ENCODE results near the gene DCAF17. TPM values are rescaled to one million over a fixed set of nuclear protein-coding genes. Genes with fewer than 3 reads are reported as not detected.

DCAF17 gene
- total RNA-seq, 3 donors from 2014 or later (not counting 1 experiment from before 2014, with no cell fraction given), result 20.0 to 33.8 (median 30.7) TPM

- DNase-seq (no peak), ATAC-seq (no peak)
- Histone ChIP-seq H3K9me3 (ENCODE audit: control insufficient read depth, insufficient read depth, low read length) (no peaks in the 10 kb centered on the region), H3K36me3 (ENCODE audit: control insufficient read depth, insufficient read depth, low read length) (no peaks in the 10 kb centered on the region), H3K4me3 (ENCODE audit: low read length) (no peak overlapping the region), H3K27ac (ENCODE audit: low read length) (no peak overlapping the region), H3K4me1 (ENCODE audit: control insufficient read depth, insufficient read depth, low read length) (peaks cover 13% of the 10 kb centered on the region), H3K27me3 (ENCODE audit: control insufficient read depth, insufficient read depth, low read length) (no peaks in the 10 kb centered on the region)
- Mint-ChIP-seq H3K27me3 (ENCODE audit: low read depth in 2 of 2) (no peaks in the 10 kb centered on the region), H3K4me3 (no peak overlapping the region), H3K9me3 (peaks cover 5 to 6% of the 10 kb centered on the region in 2 donors), H3K27ac (no peak overlapping the region), H3K4me1 (peaks cover 20 to 39% of the 10 kb centered on the region in 2 donors), H3K36me3 (peaks cover 7% of the 10 kb centered on the region)
- intact Hi-C loops (cut with micrococcal nuclease), result no loop called here
- 86% methylated on average over 1 of the region's 2 CpGs for WGBS (ENCODE audit: insufficient coverage)
- TF ChIP-seq CTCF (IDR thresholded peaks at IDR 0.05), result no peak
Measured at GRCh38 chr2:171404719-171405118, 29.3 kb upstream of the DCAF17 start.

GRCh38 chr2:171405546-171405945 is 28.5 kb upstream of the DCAF17 start:
- intact Hi-C loops (cut with micrococcal nuclease), result no loop called here
- Histone ChIP-seq H3K27me3 (ENCODE audit: control insufficient read depth, insufficient read depth, low read length) (no peaks in the 10 kb centered on the region), H3K36me3 (ENCODE audit: control insufficient read depth, insufficient read depth, low read length) (no peaks in the 10 kb centered on the region), H3K9me3 (ENCODE audit: control insufficient read depth, insufficient read depth, low read length) (no peaks in the 10 kb centered on the region), H3K27ac (ENCODE audit: low read length) (no peak overlapping the region), H3K4me1 (ENCODE audit: control insufficient read depth, insufficient read depth, low read length) (peaks cover 13% of the 10 kb centered on the region), H3K4me3 (ENCODE audit: low read length) (no peak overlapping the region)
- H3K36me3 Mint-ChIP-seq, result peaks cover 7% of the 10 kb centered on the region
- DNase-seq, result no peak
- 92% methylated on average over 1 of the region's 1 CpG for WGBS (ENCODE audit: insufficient coverage)
- H3K27me3 Mint-ChIP-seq (ENCODE audit: low read depth in 2 of 2), result no peaks in the 10 kb centered on the region
- peaks cover 20 to 39% of the 10 kb centered on the region in 2 donors for H3K4me1 Mint-ChIP-seq
- H3K9me3 Mint-ChIP-seq, result peaks cover 5 to 6% of the 10 kb centered on the region in 2 donors
- no peak for TF ChIP-seq CTCF (IDR thresholded peaks at IDR 0.05)
- no peak for ATAC-seq
- no peak overlapping the region for H3K4me3 Mint-ChIP-seq
- peak overlapping the region in 1 of 2 donors; percentile 19 for H3K27ac Mint-ChIP-seq

DNA sequence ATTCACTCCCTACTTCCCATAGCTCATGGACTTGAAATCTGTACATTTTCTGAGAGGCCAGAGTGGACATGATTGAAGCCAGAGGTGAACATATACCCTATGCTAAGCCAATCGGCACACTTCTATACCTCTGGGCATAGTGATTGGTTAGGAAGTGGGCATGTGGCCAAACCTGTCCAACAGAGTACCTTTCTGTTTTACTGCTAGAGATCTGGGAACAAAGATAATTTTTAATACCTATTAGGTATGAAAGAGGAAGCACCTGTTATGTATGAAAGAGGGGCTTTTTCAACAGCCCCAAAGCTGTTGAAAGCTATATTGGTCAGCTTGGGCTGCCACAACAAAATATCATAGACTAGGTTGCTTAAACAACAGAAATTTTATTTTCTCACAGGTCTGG is 28.0 kb upstream of the DCAF17 start:
- intact Hi-C loops (cut with micrococcal nuclease), result no loop called here
- Mint-ChIP-seq H3K4me3 (no peak overlapping the region), H3K27me3 (ENCODE audit: low read depth in 2 of 2) (no peaks in the 10 kb centered on the region), H3K4me1 (peaks cover 20 to 39% of the 10 kb centered on the region in 2 donors), H3K36me3 (peaks cover 7% of the 10 kb centered on the region), H3K27ac (peak overlapping the region in 1 of 2 donors; percentile 19), H3K9me3 (peaks cover 5 to 6% of the 10 kb centered on the region in 2 donors)
- ATAC-seq (no peak), DNase-seq (no peak)
- H3K36me3 ChIP-seq (ENCODE audit: control insufficient read depth, insufficient read depth, low read length), result no peaks in the 10 kb centered on the region
- no peak for TF ChIP-seq CTCF (IDR thresholded peaks at IDR 0.05)
- H3K9me3 ChIP-seq (ENCODE audit: control insufficient read depth, insufficient read depth, low read length), result no peaks in the 10 kb centered on the region
- peak overlapping the region; percentile 61 for H3K27ac ChIP-seq (ENCODE audit: low read length)
- H3K4me3 ChIP-seq (ENCODE audit: low read length), result no peak overlapping the region
- H3K27me3 ChIP-seq (ENCODE audit: control insufficient read depth, insufficient read depth, low read length), result no peaks in the 10 kb centered on the region
- H3K4me1 ChIP-seq (ENCODE audit: control insufficient read depth, insufficient read depth, low read length), result peaks cover 13% of the 10 kb centered on the region
- WGBS (ENCODE audit: insufficient coverage), result no CpG with 5 or more reads among the region's 1 CpG

GRCh38 chr2:171407030-171407675 is 26.9 kb upstream of the DCAF17 start:
- no peaks in the 10 kb centered on the region for H3K27me3 Mint-ChIP-seq (ENCODE audit: low read depth in 2 of 2)
- peaks cover 20 to 39% of the 10 kb centered on the region in 2 donors for H3K4me1 Mint-ChIP-seq
- Histone ChIP-seq H3K36me3 (ENCODE audit: control insufficient read depth, insufficient read depth, low read length) (no peaks in the 10 kb centered on the region), H3K4me1 (ENCODE audit: control insufficient read depth, insufficient read depth, low read length) (peaks cover 13% of the 10 kb centered on the region), H3K9me3 (ENCODE audit: control insufficient read depth, insufficient read depth, low read length) (no peaks in the 10 kb centered on the region), H3K27ac (ENCODE audit: low read length) (peak overlapping the region; percentile 61), H3K4me3 (ENCODE audit: low read length) (no peak overlapping the region), H3K27me3 (ENCODE audit: control insufficient read depth, insufficient read depth, low read length) (no peaks in the 10 kb centered on the region)
- intact Hi-C loops (cut with micrococcal nuclease), result no loop called here
- peak overlapping the region; percentile 71 to 74 for H3K27ac Mint-ChIP-seq
- ATAC-seq (peak; percentile 65 to 86 (median 81)), DNase-seq (peak in 1 of 2 donors; percentile 40)
- 39% methylated on average over 4 of the region's 4 CpGs for WGBS (ENCODE audit: insufficient coverage)
- no peak for TF ChIP-seq CTCF (IDR thresholded peaks at IDR 0.05)
- H3K9me3 Mint-ChIP-seq, result peaks cover 1 to 2% of the 10 kb centered on the region in 2 donors
- H3K36me3 Mint-ChIP-seq, result peaks cover under 1% of the 10 kb centered on the region
- peak overlapping the region; percentile 11 for H3K4me3 Mint-ChIP-seq
